ENCODE measurements around the gene RFC4.
"Not testable (repeated sequence)": the region's sequence is repeated elsewhere in the genome, so short reads cannot be mapped to it uniquely, and the experiment has no call there.

The RFC4 gene

GRCh38 chr3:186806089-186807055 is at the start of gene RFC4:
Gene RFC4, minus strand, starts transcription at chr3:186806482. Its CDS starts 1,769 bp downstream, at chr3:186804713.
- no peak for DNase-seq

- no peak for DNase-seq
Measured at GRCh38 chr3:186854954-186855353, 48.7 kb upstream of the RFC4 start.

- no peak for DNase-seq
Measured at GRCh38 chr3:186854146-186854545, 47.9 kb upstream of the RFC4 start.

GRCh38 chr3:186852994-186853393 is 46.7 kb upstream of the RFC4 start:
- no peak for DNase-seq

GRCh38 chr3:186851835-186852234 is 45.6 kb upstream of the RFC4 start:
- DNase-seq = not testable (repeated sequence)

GRCh38 chr3:186849374-186849975 is 43.2 kb upstream of the RFC4 start:
- DNase-seq = no peak

- DNase-seq = no peak
Measured at GRCh38 chr3:186847437-186847836, 41.2 kb upstream of the RFC4 start.

- DNase-seq = no peak
Measured at GRCh38 chr3:186845756-186846155, 39.5 kb upstream of the RFC4 start.

- DNase-seq = no peak
Measured at GRCh38 chr3:186844908-186845307, 38.6 kb upstream of the RFC4 start.

GRCh38 chr3:186843039-186843432 is 36.8 kb upstream of the RFC4 start:
- DNase-seq = no peak

- no peak for DNase-seq
Measured at GRCh38 chr3:186842426-186843038, 36.2 kb upstream of the RFC4 start, which contains the start of gene ADIPOQ. Gene ADIPOQ, plus strand, starts transcription at chr3:186842710. Its CDS starts 10,349 bp downstream, at chr3:186853059.

GRCh38 chr3:186841620-186842019 is 35.3 kb upstream of the RFC4 start:
- DNase-seq = no peak

- no peak for DNase-seq
Measured at GRCh38 chr3:186839874-186840641, 33.8 kb upstream of the RFC4 start.

GRCh38 chr3:186832276-186832675 is 26.0 kb upstream of the RFC4 start:
- no peak for DNase-seq

GRCh38 chr3:186831798-186832197 is 25.5 kb upstream of the RFC4 start:
- no peak for DNase-seq

GRCh38 chr3:186828340-186828739 is 22.1 kb upstream of the RFC4 start:
- DNase-seq = no peak

GRCh38 chr3:186826976-186827857 is 20.9 kb upstream of the RFC4 start:
- peak; percentile 35 for DNase-seq

GRCh38 chr3:186826410-186826975 is 20.2 kb upstream of the RFC4 start:
- DNase-seq = no peak

GRCh38 chr3:186825872-186826409 is 19.7 kb upstream of the RFC4 start:
- DNase-seq = no peak

GRCh38 chr3:186825294-186825821 is 19.1 kb upstream of the RFC4 start:
- DNase-seq = no peak

All from cortex of kidney (tissue), 1 donor.